AG08396 (cell line): ENCODE measurements around the gene CLUH.
"Not testable (repeated sequence)": the region's sequence is repeated elsewhere in the genome, so short reads cannot be mapped to it uniquely, and the experiment has no call there.

ENCODE experiments used
- DNase-seq: peaks from one replicate; pipeline ENCODE4 v3.0.0; 2012; ENCODE audit warnings: low spot score, mixed read lengths

The CLUH gene

GRCh38 chr17:2687074-2687418 is 24.5 kb downstream of the CLUH start:
- no peak for DNase-seq

- no peak for DNase-seq
Observed at GRCh38 chr17:2685696-2686095, 25.9 kb downstream of the CLUH start.

- DNase-seq = no peak
Observed at GRCh38 chr17:2684549-2684948, 27.0 kb downstream of the CLUH start.

- peak; percentile 24 for DNase-seq
Observed at GRCh38 chr17:2683912-2684311, 27.7 kb downstream of the CLUH start.

- no peak for DNase-seq
Observed at GRCh38 chr17:2682176-2682938, 29.2 kb downstream of the CLUH start.

- DNase-seq = no peak
Observed at GRCh38 chr17:2681650-2682049, 29.9 kb downstream of the CLUH start.

GRCh38 chr17:2680961-2681360 is 30.6 kb downstream of the CLUH start:
- no peak for DNase-seq

- DNase-seq = not testable (repeated sequence)
Observed at GRCh38 chr17:2679247-2679646, 32.3 kb downstream of the CLUH start.

- no peak for DNase-seq
Observed at GRCh38 chr17:2672026-2672425, 39.5 kb downstream of the CLUH start.

- DNase-seq = not testable (repeated sequence)
Observed at GRCh38 chr17:2660410-2660809, 51.2 kb downstream of the CLUH start.

GRCh38 chr17:2659337-2659736 is 52.2 kb downstream of the CLUH start:
- DNase-seq = not testable (repeated sequence)

- DNase-seq = no peak
Observed at GRCh38 chr17:2656283-2656682, 55.3 kb downstream of the CLUH start.

- DNase-seq = no peak
Observed at GRCh38 chr17:2655546-2655945, 56.0 kb downstream of the CLUH start.

- DNase-seq = not testable (repeated sequence)
Observed at GRCh38 chr17:2652911-2653310, 58.7 kb downstream of the CLUH start.

- no peak for DNase-seq
Observed at GRCh38 chr17:2649191-2649590, 62.4 kb downstream of the CLUH start.

GRCh38 chr17:2647957-2648356 is 63.6 kb downstream of the CLUH start:
- DNase-seq = no peak

GRCh38 chr17:2644971-2645370 is 66.6 kb downstream of the CLUH start:
- no peak for DNase-seq
